Sigmoid colon (tissue), 4 donors: ENCODE measurements around the gene MRPS14.

Experiments
- CTCF ChIP-seq, 4 experiments: fragments of 450-650 bp in 3 of 4; fragments of 200-600 bp in 1 of 4; IDR thresholded peaks; one replicate each; pipeline ENCODE4 v1.5.1; 2016 to 2019; ENCODE audit warnings: antibody characterized with exemption in 4 of 4, mild to moderate bottlenecking in 3 of 4, moderate library complexity in 2 of 4
- EP300 ChIP-seq, 4 donors: sonication (generic); formaldehyde crosslinking; IDR thresholded peaks; one replicate each; pipeline ENCODE4 v1.6.1; 2017; ENCODE audit warnings: antibody characterized with exemption in 4 of 4
- POLR2A ChIP-seq, 2 donors: fragments of 450-650 bp; IDR thresholded peaks; one replicate each; pipeline ENCODE4 v1.6.1; 2016; ENCODE audit warnings: antibody characterized with exemption in 2 of 2, mild to moderate bottlenecking in 2 of 2, moderate library complexity in 2 of 2

GRCh38 chr1:175034775-175035174, 11.6 kb upstream of the MRPS14 start:
- TF ChIP-seq POLR2A (IDR thresholded peaks at IDR 0.05) (no peak), CTCF (IDR thresholded peaks at IDR 0.05) (no peak), EP300 (IDR thresholded peaks at IDR 0.05) (no peak)
